AG08396 (cell line): Measurements from ENCODE around the gene RAB24.
"Not testable (repeated sequence)": the region's sequence is repeated elsewhere in the genome, so short reads cannot be mapped to it uniquely, and the experiment has no call there.

Experiments used
- DNase-seq: peaks from one replicate; pipeline ENCODE4 v3.0.0; 2012; ENCODE audit warnings: low spot score, mixed read lengths

Gene RAB24

GRCh38 chr5:177293819-177294581, 9.5 kb downstream of the RAB24 start:
- DNase-seq, result no peak

- no peak for DNase-seq
Measured at GRCh38 chr5:177291735-177292134, 11.8 kb downstream of the RAB24 start.

GRCh38 chr5:177290816-177291596, 12.5 kb downstream of the RAB24 start:
- DNase-seq, result no peak

GRCh38 chr5:177288191-177288590, 15.3 kb downstream of the RAB24 start:
- no peak for DNase-seq

- DNase-seq, result no peak
Measured at GRCh38 chr5:177276886-177277285, 26.6 kb downstream of the RAB24 start.

GRCh38 chr5:177275883-177276282, 27.6 kb downstream of the RAB24 start:
- DNase-seq, result no peak

- peak; percentile 10 for DNase-seq
Measured at GRCh38 chr5:177271113-177271512, 32.4 kb downstream of the RAB24 start.

GRCh38 chr5:177270653-177271052, 32.9 kb downstream of the RAB24 start:
- no peak for DNase-seq

- DNase-seq, result no peak
Measured at GRCh38 chr5:177269976-177270375, 33.5 kb downstream of the RAB24 start.

GRCh38 chr5:177269232-177269895, 34.2 kb downstream of the RAB24 start:
- no peak for DNase-seq

GRCh38 chr5:177265395-177265794, 38.1 kb downstream of the RAB24 start:
- no peak for DNase-seq

GRCh38 chr5:177264178-177264577, 39.3 kb downstream of the RAB24 start:
- no peak for DNase-seq

GRCh38 chr5:177261510-177261909, 42.0 kb downstream of the RAB24 start:
- DNase-seq, result no peak

GRCh38 chr5:177260961-177261360, 42.6 kb downstream of the RAB24 start:
- DNase-seq, result no peak

- DNase-seq, result not testable (repeated sequence)
Measured at GRCh38 chr5:177258711-177259110, 44.8 kb downstream of the RAB24 start.

- DNase-seq, result no peak
Measured at GRCh38 chr5:177256296-177256695, 47.2 kb downstream of the RAB24 start.

- no peak for DNase-seq
Measured at GRCh38 chr5:177253252-177253651, 50.3 kb downstream of the RAB24 start.
